GM19025 (cell line): ENCODE measurements around the gene TRAF3.

Experiments used
- ATAC-seq: cut with Tn5 transposase; IDR thresholded peaks from one replicate; pipeline ENCODE4 v1.9.1; 2021; ENCODE audit warnings: mild to moderate bottlenecking, low read depth, moderate library complexity; ENCODE audit not compliant: unreplicated experiment

TRAF3 gene, protein sequence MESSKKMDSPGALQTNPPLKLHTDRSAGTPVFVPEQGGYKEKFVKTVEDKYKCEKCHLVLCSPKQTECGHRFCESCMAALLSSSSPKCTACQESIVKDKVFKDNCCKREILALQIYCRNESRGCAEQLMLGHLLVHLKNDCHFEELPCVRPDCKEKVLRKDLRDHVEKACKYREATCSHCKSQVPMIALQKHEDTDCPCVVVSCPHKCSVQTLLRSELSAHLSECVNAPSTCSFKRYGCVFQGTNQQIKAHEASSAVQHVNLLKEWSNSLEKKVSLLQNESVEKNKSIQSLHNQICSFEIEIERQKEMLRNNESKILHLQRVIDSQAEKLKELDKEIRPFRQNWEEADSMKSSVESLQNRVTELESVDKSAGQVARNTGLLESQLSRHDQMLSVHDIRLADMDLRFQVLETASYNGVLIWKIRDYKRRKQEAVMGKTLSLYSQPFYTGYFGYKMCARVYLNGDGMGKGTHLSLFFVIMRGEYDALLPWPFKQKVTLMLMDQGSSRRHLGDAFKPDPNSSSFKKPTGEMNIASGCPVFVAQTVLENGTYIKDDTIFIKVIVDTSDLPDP

GRCh38 chr14:102776761-102777710, at the start of gene TRAF3:
TRAF3 (plus strand) TSS chr14:102777449; CDS start chr14:102870202, 92,753 bp downstream.
- ATAC-seq: peak; percentile 66

GRCh38 chr14:102728501-102728900, 48.7 kb upstream of the TRAF3 start:
- ATAC-seq: no peak

DNA sequence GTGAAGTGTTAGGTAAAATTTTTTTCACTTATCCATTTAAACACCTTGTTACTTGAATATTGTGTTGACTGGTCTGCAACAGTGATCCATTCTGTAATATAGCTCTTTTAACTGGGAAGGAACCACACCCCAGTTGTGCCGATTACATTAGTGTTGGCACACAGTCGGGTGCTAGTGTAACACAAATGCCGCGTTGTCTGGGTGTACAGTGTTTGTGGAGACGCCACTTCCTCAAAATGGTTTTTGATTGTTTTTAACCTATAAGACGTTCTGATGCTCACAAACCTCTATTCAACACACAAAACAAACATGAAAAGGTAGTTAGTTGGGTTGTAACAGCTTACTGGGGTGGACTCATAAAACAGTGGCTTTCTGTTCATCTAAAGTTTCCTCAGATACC, 48.0 kb upstream of the TRAF3 start:
- ATAC-seq: no peak

DNA sequence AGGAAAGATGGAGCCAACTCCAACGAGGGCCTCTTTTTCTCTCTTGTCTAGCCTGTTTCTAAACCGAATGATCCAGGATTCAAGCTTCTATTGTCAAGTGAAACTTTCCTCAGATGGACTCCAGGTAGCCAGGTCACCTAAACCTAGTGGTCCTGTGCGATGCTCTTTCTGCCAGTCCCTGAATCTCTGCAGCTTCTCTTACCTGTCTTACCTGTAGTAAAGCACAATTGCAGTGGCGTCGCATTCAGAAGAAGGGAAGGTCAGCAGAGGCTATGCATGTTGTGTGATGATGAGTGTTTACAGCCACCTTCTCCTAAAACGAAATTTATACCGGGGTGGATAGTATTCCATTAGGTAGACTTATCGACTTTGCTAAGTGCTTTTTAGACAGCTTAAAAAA, 47.4 kb upstream of the TRAF3 start:
- ATAC-seq: no peak

GRCh38 chr14:102731101-102731870, 46.0 kb upstream of the TRAF3 start:
- no peak for ATAC-seq

DNA sequence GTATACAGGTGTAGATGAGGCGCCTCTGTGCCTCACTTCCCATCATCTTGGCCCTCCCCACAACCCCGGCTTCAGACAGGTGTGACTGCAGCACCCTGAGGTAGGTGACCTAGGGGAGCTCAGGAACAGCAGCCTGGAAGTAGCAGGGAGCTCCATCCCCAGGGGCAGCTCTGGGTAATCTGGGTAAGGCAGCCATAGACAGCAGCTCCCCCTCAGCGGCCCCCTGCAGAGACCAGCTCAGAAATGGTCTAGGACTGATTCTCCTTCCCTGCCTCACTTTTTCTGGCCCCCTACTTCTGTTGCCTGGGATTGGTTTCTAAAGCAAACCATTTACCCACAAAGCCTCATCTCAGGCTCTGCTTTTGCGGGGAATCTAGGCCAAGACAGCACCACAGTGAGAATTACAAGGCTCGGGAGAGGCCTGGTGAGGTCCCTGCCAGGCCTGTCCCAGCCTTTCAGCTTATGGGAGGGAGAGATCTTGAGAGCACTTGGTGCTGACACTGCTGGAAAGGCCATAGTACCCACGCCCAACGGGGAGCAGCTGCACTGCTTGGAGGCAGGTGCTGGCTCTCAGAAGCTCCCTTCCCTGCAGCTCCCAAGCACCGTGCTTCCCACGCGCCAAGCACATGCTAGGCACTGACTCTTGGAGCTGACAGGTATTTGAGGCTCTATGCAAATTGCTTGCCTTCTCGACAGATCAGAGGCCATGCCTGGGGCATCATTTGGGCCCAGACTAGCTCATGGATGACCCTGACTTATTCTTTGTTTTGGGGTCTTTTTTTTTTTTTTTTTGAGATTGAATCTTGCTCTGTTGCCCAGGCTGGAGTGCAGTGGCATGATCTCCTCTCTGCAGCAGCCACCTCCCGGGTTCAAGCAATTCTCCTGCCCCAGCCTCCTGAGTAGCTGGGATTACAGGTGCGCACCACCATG, 45.1 kb upstream of the TRAF3 start:
- ATAC-seq: no peak

- ATAC-seq: no peak
These were observed 44.3 kb upstream of the TRAF3 start for GRCh38 chr14:102732924-102733323.

DNA sequence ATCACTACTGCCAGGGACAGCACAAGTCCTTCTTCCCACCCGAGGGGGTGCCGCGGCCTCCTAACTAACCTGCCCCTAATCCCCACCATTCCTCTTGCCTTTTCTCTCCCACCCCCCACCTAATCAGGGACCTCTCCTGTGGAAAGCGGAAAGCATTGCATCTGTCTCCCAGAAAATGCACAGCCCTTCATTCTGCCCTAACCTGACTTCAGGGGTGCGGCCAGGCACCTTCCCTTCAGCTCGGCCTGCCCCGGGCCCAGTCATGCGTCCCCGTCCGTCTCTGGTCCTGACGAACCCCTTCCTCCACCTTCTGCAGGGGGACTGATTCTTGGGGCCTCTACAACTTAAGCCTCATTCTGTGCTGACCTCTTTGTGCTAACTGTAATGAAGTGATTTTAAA, 43.9 kb upstream of the TRAF3 start:
- no peak for ATAC-seq

GRCh38 chr14:102734436-102734835, 42.8 kb upstream of the TRAF3 start:
- no peak for ATAC-seq

- ATAC-seq: no peak
These were observed 40.3 kb upstream of the TRAF3 start for GRCh38 chr14:102736956-102737355.

GRCh38 chr14:102737402-102738372, 39.6 kb upstream of the TRAF3 start:
- ATAC-seq: no peak

DNA sequence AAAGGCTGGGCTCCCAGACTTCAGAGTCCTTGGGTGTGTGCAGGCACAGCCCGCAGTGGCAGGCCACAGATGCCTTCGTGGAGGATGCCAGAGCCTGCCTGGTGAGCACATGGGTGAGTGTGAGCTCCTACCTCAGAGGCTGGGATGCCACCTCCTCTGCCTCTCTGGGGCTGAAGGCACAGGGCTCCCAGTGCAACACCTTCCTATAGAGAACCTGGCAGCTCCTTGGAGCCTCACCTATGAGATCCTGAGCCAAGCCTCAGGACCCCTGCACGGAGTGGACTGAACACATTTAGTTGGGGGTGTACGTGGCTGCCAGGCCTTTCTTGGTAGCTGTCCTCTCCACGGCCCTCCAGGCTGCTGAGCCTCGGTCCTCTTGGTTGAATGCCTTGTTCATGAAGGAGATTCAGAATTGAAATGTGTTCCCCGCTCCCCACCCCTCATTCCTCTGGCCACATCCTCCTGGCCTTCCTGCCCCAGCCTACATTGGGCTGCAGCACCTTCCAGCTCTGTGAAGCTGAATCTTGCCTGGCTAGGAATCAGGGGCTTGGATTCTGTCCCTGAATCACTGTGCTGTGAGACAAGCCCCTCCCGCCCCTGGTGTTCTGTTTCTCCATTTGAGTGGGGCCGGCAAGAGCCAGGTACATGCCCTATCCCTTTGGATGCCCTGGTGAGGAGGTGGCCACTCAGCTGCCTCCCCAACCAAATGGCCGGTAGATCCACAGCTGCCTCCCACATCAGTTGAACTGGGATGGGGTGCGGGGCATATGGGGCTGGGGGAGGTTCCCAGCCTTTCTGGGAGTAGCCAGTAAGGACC, 38.7 kb upstream of the TRAF3 start:
- no peak for ATAC-seq

DNA sequence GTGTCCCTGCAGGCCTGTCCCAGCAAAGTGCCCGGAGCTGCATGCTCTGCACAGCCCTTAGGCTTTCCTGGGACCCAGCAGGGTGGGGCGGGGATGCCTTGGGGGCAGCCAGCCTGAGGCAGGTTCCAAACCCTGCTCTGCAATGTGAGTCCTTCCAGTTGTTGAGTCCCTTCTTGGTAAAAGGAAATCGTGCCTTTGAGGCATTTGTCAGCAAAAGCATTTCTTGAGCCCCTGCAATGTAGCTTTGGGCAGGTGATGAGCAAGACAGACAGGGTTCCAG, 38.1 kb upstream of the TRAF3 start:
- ATAC-seq: no peak

DNA sequence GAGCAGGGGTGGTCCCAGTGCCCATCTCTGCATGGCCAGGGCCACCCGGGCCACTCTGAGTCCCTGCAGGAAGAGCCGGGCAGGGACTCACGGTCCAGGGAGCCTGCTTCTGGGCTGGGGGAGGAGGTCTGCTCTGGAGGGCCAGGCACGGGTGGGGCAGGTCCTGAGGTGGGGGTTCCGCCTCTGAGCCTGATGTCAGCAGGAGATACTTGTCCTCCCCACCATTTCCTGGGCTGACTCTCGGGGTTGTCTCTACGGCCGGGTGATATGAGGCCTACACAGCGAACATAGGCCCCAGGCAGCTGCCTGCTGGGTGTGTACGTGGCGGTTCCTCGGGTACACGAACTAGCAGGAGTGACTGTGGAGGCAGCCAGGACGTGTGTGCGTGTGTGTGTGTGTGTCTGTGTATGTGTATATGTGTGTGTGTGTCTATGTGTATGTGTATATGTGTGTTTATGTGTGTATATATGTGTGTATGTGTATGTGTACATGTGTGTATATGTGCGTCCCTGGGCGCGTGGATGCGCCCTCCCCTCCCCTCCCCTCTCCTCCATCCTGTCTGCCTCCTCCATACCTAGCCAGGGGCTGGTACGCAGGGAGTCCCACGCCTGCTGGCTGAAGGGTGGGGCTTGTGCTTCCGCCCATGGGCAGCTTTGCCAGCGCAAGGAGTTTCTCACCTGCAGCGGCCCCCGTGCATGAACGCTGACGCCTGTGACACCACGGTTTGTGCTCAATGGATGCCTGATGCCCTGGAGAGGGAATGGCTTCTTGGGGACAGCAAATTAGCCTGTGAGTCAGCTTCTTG, 30.4 kb upstream of the TRAF3 start:
- no peak for ATAC-seq

GRCh38 chr14:102748806-102749205, 28.4 kb upstream of the TRAF3 start:
- ATAC-seq: no peak

DNA sequence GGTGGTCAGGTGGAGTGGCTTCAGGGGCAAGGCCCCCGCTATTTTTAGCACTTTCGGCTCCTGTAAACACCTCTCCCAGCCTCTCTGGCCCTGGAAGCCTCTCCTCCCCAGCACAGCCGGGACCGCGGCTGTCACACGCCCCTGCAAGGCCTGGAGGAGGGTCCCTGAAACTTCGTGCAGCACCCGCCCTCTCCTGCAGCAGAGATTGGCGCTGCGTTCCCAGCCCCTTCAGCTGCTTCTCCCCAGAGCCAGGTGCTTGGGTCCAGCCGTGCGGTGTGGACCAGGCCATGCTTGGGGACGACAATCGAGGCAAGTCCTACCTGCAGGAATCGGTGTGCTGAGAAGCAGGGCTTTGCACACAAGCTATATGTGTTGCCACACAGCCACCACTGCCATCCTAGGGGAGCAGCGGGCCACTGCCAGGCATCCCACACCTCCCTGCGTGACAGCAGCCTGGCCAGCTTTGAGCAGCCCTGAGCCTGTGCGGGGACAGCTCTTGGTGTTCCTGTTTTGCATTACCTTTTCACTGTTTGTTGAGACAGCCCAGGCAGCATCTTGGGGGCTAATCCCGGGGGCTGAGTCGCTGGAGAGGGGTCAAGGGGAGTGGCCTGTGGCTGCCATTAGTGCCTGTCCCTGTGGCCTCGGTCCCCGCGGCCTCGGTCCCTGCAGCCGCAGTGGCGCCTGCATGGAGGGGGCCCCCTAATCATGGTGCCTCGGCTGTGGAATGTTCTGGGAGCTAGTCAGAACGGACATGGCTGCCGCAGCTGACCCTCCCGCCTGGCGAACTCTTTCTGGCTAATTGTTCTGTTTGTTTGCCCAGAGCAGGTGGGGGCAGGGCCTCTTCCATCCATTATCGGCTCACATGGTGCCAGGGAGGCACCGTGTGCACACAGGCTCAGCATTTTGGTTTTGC, 27.6 kb upstream of the TRAF3 start:
- ATAC-seq: no peak
